ENCODE measurements around the gene AP4E1. TPM values are rescaled to one million over a fixed set of nuclear protein-coding genes. Genes with fewer than 3 reads are reported as not detected.
"Not testable (repeated sequence)": the region's sequence is repeated elsewhere in the genome, so short reads cannot be mapped to it uniquely, and the experiment has no call there.

AP4E1 gene
- total RNA-seq, 1 donor from 2014 or later: 4.4 TPM

DNA sequence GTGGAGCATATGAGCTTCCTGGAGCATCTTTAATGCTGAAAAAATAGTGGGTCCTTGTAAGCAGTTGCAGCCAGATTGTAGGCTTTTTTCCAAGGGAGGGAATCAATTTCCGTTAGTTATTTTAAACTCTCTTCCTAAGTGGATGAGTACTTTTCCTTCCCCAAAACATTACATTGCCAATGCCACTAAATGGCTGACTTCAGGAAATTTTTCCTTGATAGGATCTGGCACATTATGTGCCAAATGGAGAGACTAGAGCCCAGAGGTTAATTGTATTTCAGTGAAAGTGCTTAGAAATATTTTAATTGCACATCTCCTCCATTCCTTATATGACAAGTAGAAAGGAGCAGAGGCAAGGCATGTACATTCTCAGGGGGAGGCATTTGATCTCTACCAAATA, 102.7 kb downstream of the AP4E1 start:
- DNase-seq (ENCODE audit: low spot score): no peak
- ATAC-seq: no peak

DNA sequence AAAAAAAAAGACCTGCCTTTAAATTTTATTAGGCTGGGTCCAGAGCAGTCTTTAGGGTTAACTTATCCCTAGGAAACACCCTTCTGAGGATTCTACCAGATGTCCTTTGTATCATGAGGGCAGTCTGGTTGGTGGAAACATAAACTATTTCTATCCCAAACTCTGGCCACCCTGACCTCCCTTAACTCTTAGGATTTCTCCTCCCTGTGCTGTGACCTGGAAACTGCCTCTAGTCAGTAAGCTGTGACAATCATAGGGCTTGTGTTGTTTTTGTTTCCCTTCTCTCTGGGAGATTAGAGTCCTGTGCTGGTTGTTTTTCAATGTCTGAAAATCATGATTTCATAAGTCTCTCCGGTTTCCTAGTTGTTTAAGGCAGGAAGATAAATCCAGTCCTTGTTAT, 108.1 kb downstream of the AP4E1 start:
- DNase-seq (ENCODE audit: low spot score): no peak
- no peak for ATAC-seq

DNA sequence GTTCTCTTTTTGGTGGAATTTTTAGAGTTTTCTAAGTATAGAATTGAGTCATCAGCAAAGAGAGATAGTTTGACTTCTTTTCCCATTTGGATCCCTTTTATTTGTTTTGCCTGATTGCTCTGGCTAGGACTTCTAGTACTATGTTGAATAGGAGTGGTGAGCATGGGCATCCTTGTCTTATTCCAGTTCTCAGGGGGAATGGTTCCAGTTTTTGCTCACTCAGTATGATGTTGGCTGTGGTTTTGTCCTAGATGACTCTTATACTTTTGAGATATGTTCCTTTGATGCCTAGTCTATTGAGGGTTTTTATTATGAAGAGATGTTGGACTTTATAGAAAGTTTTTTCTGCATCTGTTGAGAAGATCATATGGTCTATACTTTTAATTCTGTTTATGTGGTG, 113.7 kb downstream of the AP4E1 start:
- DNase-seq (ENCODE audit: low spot score): no peak
- ATAC-seq: no peak

DNA sequence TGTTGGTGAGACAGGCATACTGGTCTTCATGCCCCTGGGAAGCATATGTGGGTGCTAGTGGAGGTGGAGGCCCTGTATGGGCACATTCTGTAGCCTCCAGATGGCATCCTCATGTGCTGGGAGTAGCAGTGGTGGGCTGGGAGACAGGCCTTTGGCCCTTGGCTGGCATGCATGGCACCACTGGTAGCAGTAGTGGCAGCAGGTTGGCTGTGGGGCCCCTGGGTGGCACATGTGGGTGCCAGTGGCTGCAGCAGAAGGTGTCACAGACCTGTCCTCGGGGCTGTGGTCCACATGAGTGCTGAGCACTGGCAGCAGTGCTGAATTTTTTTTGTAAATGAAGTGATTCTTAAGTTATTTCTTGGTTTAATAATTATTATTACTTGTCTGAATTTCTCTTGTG, 115.0 kb downstream of the AP4E1 start:
- ATAC-seq (no peak), DNase-seq (ENCODE audit: low spot score) (no peak)

DNA sequence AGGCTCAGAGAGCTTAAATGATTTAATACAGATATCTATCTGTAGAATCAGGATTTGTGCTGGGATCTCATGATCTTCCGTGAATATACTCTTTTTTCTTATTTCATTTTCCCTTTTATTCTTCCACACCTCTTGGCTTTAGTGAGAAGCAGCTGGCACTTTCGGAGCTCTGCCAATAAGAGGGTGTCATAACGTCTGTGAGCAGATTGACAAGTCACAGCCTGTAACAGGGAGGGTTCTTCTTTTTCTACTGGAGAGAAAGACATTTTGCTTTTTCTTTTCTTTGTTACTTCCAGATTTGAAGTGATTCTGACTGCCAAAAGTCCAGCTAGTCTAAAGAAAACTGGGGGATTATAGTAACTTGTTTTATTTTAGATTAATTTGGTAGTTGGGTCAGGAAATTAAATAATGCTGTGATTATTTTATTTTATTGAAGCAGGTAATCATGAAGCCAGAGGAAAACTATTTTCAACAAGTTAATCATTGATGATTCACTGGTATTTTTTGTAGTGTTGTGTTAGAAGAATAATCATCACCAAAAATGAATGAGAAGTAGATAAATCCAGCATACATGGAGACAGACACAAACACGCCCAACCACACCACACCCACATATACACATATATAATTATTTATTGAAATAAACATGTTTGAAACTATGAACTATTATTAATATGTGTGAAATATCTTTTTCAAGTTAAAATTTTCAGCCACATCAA, 116.4 kb downstream of the AP4E1 start:
- no peak for ATAC-seq
- DNase-seq (ENCODE audit: low spot score): no peak

DNA sequence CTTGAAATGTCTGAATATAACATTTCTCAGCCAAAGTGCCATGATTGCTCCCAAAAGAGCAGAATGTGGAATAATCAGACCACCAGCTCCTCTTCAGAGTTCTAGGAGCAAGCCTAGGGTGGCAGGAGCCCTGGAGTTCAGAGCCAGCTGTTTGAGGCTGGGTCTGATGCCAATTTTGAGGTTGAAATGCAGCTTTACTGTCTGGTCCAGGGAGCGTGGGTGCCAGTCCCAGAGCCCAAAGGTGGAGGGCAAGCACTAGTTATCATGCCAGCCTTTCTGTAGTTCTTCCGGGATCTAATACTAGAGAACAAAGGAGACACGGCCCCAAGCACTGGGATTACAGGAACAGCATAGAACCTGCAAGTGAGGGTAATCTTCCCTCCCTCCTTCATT, 117.0 kb downstream of the AP4E1 start:
- DNase-seq (ENCODE audit: low spot score): no peak
- ATAC-seq: peak; percentile 65

DNA sequence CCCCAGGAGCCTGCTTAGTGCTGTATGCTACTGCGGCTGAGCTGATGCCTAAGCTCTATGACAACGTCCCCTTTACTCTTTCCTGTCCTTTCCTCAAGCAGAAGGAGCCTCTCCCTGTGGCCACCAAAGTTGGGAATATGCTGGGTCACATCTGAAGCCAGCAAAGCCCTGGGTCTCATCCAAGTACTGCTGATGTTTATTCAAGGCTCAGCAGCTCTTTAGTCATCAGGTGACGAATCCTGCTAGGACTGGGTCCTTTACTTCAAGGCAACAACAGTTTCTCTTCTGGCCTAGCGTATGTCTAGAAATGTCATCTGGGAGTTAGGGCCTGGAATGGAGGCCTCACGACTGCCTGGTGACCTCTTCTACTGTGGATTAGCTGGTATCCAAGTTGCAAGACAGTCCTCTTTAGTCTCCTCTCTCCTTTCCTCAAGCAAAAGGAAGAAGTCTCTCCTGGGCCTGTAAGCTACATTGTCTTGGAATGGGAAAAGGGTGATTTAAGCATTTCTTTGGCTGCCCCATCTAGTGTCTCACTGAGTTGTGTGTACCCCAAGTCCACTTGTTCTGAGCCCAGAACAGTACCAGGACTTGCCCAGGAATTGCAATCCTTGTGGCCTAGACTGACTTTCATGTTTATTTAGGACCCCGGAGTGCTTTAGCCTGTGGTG, 122.3 kb downstream of the AP4E1 start:
- ATAC-seq: peak; percentile 95
- no peak for DNase-seq (ENCODE audit: low spot score)

DNA sequence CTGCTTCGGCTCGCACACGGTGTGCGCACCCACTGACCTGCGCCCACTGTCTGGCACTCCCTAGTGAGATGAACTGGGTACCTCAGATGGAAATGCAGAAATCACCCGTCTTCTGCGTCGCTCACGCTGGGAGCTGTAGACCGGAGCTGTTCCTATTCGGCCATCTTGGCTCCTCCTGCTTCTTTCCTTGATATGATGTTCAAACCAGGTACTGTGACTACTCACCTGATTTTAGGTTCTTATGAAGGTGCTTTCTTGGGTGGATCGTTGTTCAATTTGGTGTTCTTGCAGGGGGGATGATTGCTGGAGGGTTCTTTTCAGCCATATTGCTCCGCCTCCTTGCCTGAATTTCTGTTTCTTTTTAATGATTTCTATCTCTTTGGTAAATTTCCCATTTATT, 129.0 kb downstream of the AP4E1 start:
- DNase-seq (ENCODE audit: low spot score); ATAC-seq: not testable (repeated sequence)

DNA sequence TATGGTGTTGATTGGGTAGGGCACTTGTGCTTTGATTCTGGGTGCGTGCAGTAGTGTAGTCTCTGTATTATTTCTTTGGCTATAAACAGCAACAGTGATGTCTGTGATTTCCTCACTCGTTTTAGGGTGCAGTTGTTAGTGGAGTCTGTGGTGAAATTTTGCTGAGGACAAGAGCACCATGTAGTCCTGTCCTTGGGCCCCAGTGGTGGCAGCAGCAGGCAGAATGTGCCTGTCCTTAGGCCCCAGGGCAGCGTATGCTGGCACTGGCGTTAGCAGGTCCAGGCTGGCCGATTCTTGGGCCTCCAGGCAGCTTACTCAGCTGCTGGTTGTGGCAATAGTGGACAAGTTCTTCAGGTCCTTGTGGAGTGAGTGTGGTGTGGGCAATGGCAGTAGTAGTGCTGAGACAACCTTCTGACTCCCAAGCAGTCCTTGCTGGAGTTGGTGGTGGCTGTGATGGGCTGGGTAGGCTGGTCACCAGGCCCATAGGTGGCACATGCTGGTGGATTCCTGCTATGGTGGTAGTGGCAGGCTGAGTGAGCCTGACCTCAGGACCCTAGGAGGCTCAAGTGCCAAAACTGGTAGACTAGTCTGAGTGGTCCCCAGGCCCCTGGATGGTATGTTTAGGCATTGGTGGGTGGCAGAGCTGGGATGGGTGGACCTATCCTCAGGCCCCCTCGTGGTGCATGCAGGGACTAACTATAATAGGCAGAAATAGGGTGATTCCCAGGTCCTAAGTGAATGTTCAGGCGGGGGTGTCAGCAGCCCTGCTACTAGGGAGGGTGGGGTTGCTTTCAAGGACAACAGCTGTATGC, 129.9 kb downstream of the AP4E1 start:
- no peak for ATAC-seq

DNA sequence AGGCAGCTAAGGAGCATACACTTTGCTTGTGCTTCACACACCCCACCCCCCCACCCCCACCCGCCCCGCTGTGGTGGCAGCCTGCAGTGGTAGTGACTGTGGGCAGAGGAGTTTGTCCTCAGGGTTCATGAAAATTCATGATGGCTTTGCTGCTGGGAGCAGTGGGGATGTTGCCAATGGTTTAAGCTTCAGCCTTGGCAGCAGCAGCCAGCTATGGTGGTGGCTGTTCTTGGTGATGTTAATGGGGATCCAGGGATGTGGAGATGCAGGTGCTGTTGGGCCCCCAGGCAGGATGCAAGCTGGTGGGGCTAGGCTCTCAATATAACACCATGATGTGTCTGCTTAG, 130.5 kb downstream of the AP4E1 start:
- DNase-seq (ENCODE audit: low spot score) (no peak), ATAC-seq (no peak)

More for the DNA sequence above, 129.9 kb downstream of the AP4E1 start:
- DNase-seq (ENCODE audit: low spot score): no peak

DNA sequence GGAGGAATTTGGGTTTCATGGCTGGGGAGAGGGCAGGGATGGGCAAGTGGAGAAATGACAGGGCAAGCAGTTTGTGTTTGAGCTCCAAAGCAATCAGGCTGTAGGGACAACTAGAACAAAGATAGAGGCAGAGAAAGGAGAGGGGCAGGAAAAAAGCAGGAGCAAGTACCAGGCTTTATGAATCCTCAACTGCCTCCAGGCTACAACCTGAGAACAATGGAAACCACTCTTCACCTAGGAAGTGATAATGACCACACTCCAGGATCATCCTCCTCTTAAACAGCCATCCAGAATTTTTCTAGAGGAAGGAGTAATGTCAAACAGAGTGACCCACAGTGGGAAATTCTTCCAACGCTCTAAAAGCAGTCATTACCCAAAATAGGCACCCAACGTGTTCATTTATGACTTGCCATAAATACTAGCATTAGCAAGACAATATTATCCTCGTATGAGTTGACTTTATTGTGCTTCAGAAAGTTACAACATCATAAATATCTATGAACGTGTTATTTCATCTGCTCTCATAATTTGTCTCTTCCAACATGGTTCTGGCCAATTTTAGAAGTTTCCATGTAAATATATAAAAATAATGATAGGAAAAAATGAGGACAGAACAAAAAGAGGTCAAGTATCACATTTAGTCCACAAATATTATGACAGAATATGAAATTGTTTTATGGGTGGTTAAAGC, 135.7 kb downstream of the AP4E1 start:
- ATAC-seq: no peak
- DNase-seq (ENCODE audit: low spot score): no peak

DNA sequence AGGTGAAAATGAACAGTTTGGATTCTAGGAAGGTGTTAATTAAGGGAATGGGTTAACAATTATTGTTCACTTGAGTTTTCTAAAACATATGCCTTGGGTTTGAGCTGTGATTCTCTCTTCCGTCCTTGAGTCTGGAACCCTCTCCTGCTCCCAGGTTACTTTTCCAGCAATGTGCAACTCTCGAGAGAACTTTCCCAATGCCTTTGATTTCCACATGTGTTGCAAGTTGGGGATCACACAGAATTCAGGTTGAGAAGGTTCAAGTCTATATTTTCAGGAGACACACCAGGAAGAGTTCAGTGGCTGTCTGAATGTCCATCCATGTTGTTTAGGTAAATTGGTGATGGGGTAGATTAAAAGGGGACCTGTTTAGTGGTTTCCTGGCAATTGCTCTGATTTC, 137.5 kb downstream of the AP4E1 start:
- DNase-seq (ENCODE audit: low spot score): no peak
- peak; percentile 64 for ATAC-seq

DNA sequence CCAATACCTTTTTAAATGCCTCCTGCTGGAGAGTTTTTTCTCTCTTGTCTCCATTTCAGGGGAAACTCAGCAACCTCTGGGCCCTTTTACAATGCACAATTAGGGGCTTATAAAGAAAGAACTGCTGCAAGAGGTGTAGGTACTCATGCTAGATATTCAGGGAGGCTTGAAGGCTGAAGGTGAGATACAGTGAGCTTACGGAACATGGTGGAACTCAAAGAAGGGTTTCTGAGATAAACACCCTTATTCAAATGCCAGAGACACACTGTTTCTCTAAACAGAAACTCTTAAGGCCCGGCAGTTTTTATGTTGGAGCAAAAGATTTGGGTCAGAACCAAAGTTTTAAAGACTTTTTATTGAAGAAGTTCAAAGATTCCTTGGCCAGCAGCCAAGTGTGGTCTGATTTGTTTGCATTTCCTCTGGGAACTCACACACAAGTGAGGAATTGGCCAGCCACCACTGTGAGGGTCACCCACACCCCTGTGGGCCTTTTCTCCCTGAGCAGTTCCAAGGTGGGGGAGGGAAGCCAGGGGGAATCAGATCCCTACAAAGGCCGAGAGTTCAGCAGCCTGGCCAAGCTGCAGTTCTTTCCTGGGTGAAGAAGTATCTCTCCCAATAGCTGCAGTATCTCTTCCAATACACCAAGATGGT, 138.4 kb downstream of the AP4E1 start:
- DNase-seq (ENCODE audit: low spot score): peak; percentile 80

DNA sequence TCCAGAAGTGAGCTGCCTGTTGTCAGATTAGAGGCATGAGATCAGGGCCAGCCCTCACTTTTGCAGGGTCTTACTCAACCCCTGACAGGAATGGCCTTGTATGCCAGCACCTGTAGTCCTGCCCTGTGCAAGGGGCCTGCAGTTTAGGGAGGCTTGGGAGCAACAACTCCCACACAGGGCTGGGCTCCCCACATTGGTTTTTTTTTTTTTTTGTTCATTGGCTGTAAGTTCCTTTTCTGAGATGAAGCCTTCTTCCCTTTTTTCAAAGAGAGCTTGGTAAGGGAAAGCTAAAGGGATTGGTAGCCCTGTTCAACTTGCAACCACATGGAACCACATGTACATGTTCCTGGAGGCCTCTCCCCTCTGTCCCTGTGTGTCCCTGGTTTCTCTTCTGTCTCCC, 139.8 kb downstream of the AP4E1 start:
- no peak for ATAC-seq
- DNase-seq (ENCODE audit: low spot score): no peak

More for the DNA sequence above, 138.4 kb downstream of the AP4E1 start:
- peak; percentile 89 for ATAC-seq

DNA sequence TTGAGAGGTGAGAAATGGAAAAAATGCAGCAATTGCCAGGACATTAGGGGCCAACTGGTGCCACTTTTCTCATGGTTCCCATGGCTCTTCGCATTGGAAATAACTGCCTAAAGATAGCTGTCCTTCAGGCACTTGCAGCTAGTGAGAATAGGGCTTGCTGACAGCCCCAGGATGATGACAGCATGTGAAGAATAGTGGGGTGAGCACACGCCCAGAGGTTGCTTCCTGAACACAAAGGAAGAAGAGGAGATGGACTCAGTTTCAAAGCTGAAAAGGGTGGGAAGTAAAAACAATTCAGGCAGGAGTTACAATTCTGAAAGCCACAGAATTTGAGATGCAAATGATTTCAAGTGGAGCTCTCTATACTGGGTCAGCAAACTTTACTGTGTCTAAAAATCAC, 140.6 kb downstream of the AP4E1 start:
- DNase-seq (ENCODE audit: low spot score) (no peak), ATAC-seq (no peak)

DNA sequence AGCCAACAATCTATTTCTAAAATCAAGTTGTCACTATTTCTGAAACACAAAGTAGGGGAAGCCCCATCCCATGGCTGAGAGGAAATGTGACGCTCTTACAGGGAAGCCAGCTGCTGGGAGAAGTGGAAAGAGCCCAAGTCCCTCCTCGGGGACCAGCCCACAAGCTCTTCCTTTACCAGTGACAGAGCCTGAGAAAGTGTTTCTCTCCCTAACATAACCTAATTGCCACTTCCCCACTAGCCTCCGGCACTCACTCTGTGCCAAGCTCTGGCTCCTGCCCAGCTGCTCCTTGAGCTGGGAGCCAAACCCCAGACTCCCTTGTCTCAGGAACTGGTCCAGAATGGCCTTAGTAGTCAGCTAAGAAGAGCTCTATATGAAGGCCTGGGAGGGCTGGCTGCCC, 143.3 kb downstream of the AP4E1 start:
- ATAC-seq (peak; percentile 30), DNase-seq (ENCODE audit: low spot score) (no peak)

DNA sequence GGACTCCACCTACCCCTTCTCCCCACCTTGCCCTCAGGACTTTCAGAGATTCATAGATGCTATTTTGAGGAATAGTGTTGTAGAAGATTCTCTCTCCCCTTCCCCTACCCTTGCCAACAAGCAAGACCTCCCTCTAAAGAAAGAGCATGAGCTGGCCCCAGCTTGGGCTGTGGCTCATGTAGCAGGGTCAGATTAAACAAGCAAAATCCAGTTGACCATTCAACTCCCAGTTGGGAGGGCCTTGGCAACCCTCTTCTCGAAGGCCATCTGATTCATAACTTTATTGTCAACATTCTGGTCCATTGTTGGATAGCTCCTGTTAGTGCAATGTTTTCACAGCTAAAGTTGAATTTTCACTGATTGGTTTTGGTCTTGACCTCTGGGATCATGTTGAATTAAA, 145.1 kb downstream of the AP4E1 start:
- ATAC-seq (no peak), DNase-seq (ENCODE audit: low spot score) (no peak)

DNA sequence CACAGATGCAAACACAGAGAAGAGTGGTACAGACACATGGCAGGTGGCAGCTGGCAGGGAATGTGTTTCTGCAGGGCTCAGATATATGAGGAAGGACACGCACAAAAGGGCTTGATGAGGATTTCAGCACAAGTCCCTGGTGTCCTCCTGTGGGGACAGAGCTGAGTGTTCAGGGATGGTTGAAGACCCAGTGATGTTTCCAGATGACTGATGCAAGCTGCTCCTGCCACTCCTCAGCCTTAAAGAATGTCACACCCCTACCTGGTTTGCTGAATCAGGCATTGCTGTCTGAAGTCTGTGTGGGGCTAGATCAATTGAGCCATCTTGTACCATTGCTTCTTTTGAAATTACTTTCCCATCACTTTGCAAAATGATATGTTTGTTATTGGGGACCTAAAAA, 146.1 kb downstream of the AP4E1 start:
- no peak for DNase-seq (ENCODE audit: low spot score)
- no peak for ATAC-seq
